Breast epithelium (tissue), 4 donors: ENCODE data around the gene DAB1. TPM values are rescaled to one million over a fixed set of nuclear protein-coding genes. Genes with fewer than 3 reads are reported as not detected.

Experiments used
- DNase-seq, 2 donors: peaks; one replicate each; pipeline ENCODE4 v3.0.0-alpha.2; 2019; ENCODE audit warnings: low spot score in 2 of 2
- H3K27ac ChIP-seq, 2 donors: fragments of 200-600 bp; sonication (generic) in 1 of 2; one replicate each; pipeline ENCODE4 v1.5.1; 2016 to 2019; ENCODE audit warnings: mild to moderate bottlenecking in 1 of 2
- H3K27me3 ChIP-seq, 2 donors: fragments of 200-600 bp; sonication (generic) in 1 of 2; one replicate each; pipeline versions ENCODE4 v1.5.1 to v1.6.0; 2017 to 2019; ENCODE audit warnings: control low read depth in 1 of 2, mild to moderate bottlenecking in 1 of 2
- H3K36me3 ChIP-seq: fragments of 200-600 bp; one replicate; pipeline ENCODE4 v1.5.1; 2019
- H3K4me1 ChIP-seq, 2 donors: fragments of 200-600 bp; sonication (generic); one replicate each; pipeline ENCODE4 v1.5.1; 2016 to 2019; ENCODE audit warnings: control low read depth in 1 of 2
- H3K4me3 ChIP-seq, 3 donors: fragments of 200-600 bp; sonication (generic); 1 replicate in 2 of 3; 2 replicates in 1 of 3; pipeline ENCODE4 v1.5.1; 2016 to 2019; ENCODE audit warnings: mild to moderate bottlenecking in 3 of 3, moderate library complexity in 2 of 3
- H3K9me3 ChIP-seq, 2 donors: fragments of 200-600 bp; sonication (generic) in 1 of 2; one replicate each; pipeline ENCODE4 v1.5.1; 2016 to 2019; ENCODE audit warnings: control low read depth in 1 of 2
- CTCF ChIP-seq, 3 donors: fragments of 450-650 bp; IDR thresholded peaks; one replicate each; pipeline ENCODE4 v1.5.1; 2016 to 2017; ENCODE audit warnings: antibody characterized with exemption in 3 of 3, mild to moderate bottlenecking in 3 of 3, moderate library complexity in 3 of 3
- POLR2A ChIP-seq: fragments of 450-650 bp; IDR thresholded peaks from one replicate; pipeline ENCODE4 v1.6.1; 2016; ENCODE audit warnings: antibody characterized with exemption, mild to moderate bottlenecking, moderate library complexity
- POLR2AphosphoS5 ChIP-seq, 3 donors: sonication (generic); formaldehyde crosslinking; IDR thresholded peaks; one replicate each; pipeline ENCODE4 v1.6.1; 2017; ENCODE audit warnings: antibody characterized with exemption in 3 of 3
- intact Hi-C: fragments of 100-400 bp; cut with DNase I; formaldehyde crosslinking; loops from one replicate; pipeline ENCODE4 v1.15.1; 2023; ENCODE audit warnings: low total_unique reads
- total RNA-seq, 3 donors: library from RNA; depleted of rRNA; stranded (reverse); fragments of >200 nt; gene quantifications; one replicate each; pipeline ENCODE4 v1.1.0, GENCODE V29; 2016

The DAB1 gene
- total RNA-seq, 3 donors from 2014 or later = 0.48 to 0.66 (median 0.59) TPM

GRCh38 chr1:57312869-57313268 lies 111.0 kb downstream of the DAB1 start:
- Histone ChIP-seq H3K27me3 (no peaks in the 10 kb centered on the region), H3K4me3 (no peak overlapping the region), H3K27ac (no peak overlapping the region), H3K36me3 (no peaks in the 10 kb centered on the region), H3K4me1 (no peaks in the 10 kb centered on the region), H3K9me3 (no peaks in the 10 kb centered on the region)
- intact Hi-C loops = no loop called here
- TF ChIP-seq POLR2AphosphoS5 (IDR thresholded peaks at IDR 0.05) (no peak), CTCF (IDR thresholded peaks at IDR 0.05) (no peak), POLR2A (no peak)
- DNase-seq = no peak

GRCh38 chr1:57311411-57311810 lies 112.4 kb downstream of the DAB1 start:
- no peak overlapping the region for H3K4me3 ChIP-seq
- no peak for DNase-seq
- TF ChIP-seq CTCF (IDR thresholded peaks at IDR 0.05) = no peak
- TF ChIP-seq POLR2AphosphoS5 (IDR thresholded peaks at IDR 0.05) = no peak
- no peak for TF ChIP-seq POLR2A

GRCh38 chr1:57311006-57311405 lies 112.9 kb downstream of the DAB1 start:
- no peak for TF ChIP-seq POLR2AphosphoS5 (IDR thresholded peaks at IDR 0.05)
- no peak for TF ChIP-seq POLR2A
- TF ChIP-seq CTCF (IDR thresholded peaks at IDR 0.05) = no peak

More at GRCh38 chr1:57311411-57311810, 112.4 kb downstream of the DAB1 start:
- H3K4me1 ChIP-seq = no peaks in the 10 kb centered on the region
- no peaks in the 10 kb centered on the region for H3K36me3 ChIP-seq
- no peaks in the 10 kb centered on the region for H3K27me3 ChIP-seq
- H3K9me3 ChIP-seq = no peaks in the 10 kb centered on the region
- no peak overlapping the region for H3K27ac ChIP-seq
- intact Hi-C loops = no loop called here

GRCh38 chr1:57309630-57310029 lies 114.2 kb downstream of the DAB1 start:
- intact Hi-C loops = no loop called here

More at GRCh38 chr1:57311006-57311405, 112.9 kb downstream of the DAB1 start:
- Histone ChIP-seq H3K4me3 (no peak overlapping the region), H3K9me3 (no peaks in the 10 kb centered on the region), H3K27ac (no peak overlapping the region), H3K4me1 (no peaks in the 10 kb centered on the region), H3K36me3 (no peaks in the 10 kb centered on the region), H3K27me3 (no peaks in the 10 kb centered on the region)
- no peak for DNase-seq
- intact Hi-C loops = no loop called here

More at GRCh38 chr1:57309630-57310029, 114.2 kb downstream of the DAB1 start:
- no peaks in the 10 kb centered on the region for H3K9me3 ChIP-seq
- TF ChIP-seq POLR2A (no peak), CTCF (IDR thresholded peaks at IDR 0.05) (no peak), POLR2AphosphoS5 (IDR thresholded peaks at IDR 0.05) (no peak)
- H3K4me1 ChIP-seq = no peaks in the 10 kb centered on the region
- no peak overlapping the region for H3K4me3 ChIP-seq
- no peak for DNase-seq
- H3K27ac ChIP-seq = no peak overlapping the region
- no peaks in the 10 kb centered on the region for H3K36me3 ChIP-seq
- no peaks in the 10 kb centered on the region for H3K27me3 ChIP-seq
